Endothelial cell (in vitro differentiated cells): ENCODE results near the gene GPR158. TPM values are rescaled to one million over a fixed set of nuclear protein-coding genes. Genes with fewer than 3 reads are reported as not detected.

Source experiments
- DNase-seq: peaks from one replicate; pipeline ENCODE4 v3.0.0; 2021; ENCODE audit warnings: low spot score
- H3K27ac Mint-ChIP-seq: one replicate; pipeline ENCODE4 v1.8.0; 2021; ENCODE audit warnings: mixed read lengths, inconsistent platforms; ENCODE audit not compliant: unreplicated experiment
- H3K27me3 Mint-ChIP-seq: one replicate; pipeline ENCODE4 v1.8.0; 2021; ENCODE audit warnings: mild to moderate bottlenecking, moderate library complexity, mixed read lengths, inconsistent platforms; ENCODE audit not compliant: unreplicated experiment
- H3K36me3 Mint-ChIP-seq: one replicate; pipeline ENCODE4 v1.8.0; 2021; ENCODE audit warnings: mild to moderate bottlenecking, low read depth, mixed read lengths, inconsistent platforms; ENCODE audit not compliant: unreplicated experiment
- H3K4me1 Mint-ChIP-seq: one replicate; pipeline ENCODE4 v1.8.0; 2021; ENCODE audit warnings: mild to moderate bottlenecking, mixed read lengths, inconsistent platforms; ENCODE audit not compliant: unreplicated experiment
- H3K4me3 Mint-ChIP-seq: one replicate; pipeline ENCODE4 v1.8.0; 2021; ENCODE audit warnings: mild to moderate bottlenecking, mixed read lengths, inconsistent platforms; ENCODE audit not compliant: unreplicated experiment
- H3K9me3 Mint-ChIP-seq: one replicate; pipeline ENCODE4 v1.8.0; 2021; ENCODE audit warnings: mixed read lengths, inconsistent platforms; ENCODE audit not compliant: unreplicated experiment
- CTCF ChIP-seq: fragments of 200-600 bp; sonication (generic); IDR thresholded peaks from one replicate; pipeline ENCODE4 v1.5.0; 2021; ENCODE audit warnings: antibody characterized with exemption; ENCODE audit not compliant: unreplicated experiment
- long read RNA-seq: library from polyadenylated mRNA; unstranded; transcript quantifications from one replicate; pipeline ENCODE4 v2.0.0, GENCODE V29; 2020; ENCODE audit not compliant: unreplicated experiment
- total RNA-seq: library from RNA; stranded (reverse); fragmentation: NEBNext Ultra II Directional; extraction: Animal tissue kit (Norgen Biotek cat#: 25700); gene quantifications from one replicate; pipeline ENCODE4 v1.2.1, GENCODE V29; 2021; ENCODE audit not compliant: unreplicated experiment

The GPR158 gene
- total RNA-seq = 0.13 TPM
- long read RNA-seq = 0 reads

GRCh38 chr10:25174461-25175230 lies at the start of gene GPR158:
TSS of gene GPR158 (plus strand) at chr10:25175001. CDS start at chr10:25175421, 420 bp downstream.
- H3K4me3 Mint-ChIP-seq = peak within 1 kb of the TSS; percentile 89
- H3K27me3 Mint-ChIP-seq = peaks cover 12% of the 10 kb centered on the region
- peak; percentile 90 for DNase-seq
- H3K9me3 Mint-ChIP-seq = no peaks in the 10 kb centered on the region
- no peak within 1 kb of the TSS for H3K27ac Mint-ChIP-seq
- no peaks in the 10 kb centered on the region for H3K36me3 Mint-ChIP-seq
- peaks cover 13% of the 10 kb centered on the region for H3K4me1 Mint-ChIP-seq
- TF ChIP-seq CTCF = no peak

GRCh38 chr10:25125201-25125611 lies 49.6 kb upstream of the GPR158 start:
- no peaks in the 10 kb centered on the region for H3K9me3 Mint-ChIP-seq
- no peaks in the 10 kb centered on the region for H3K4me1 Mint-ChIP-seq
- H3K4me3 Mint-ChIP-seq = no peak overlapping the region
- no peaks in the 10 kb centered on the region for H3K36me3 Mint-ChIP-seq
- no peak overlapping the region for H3K27ac Mint-ChIP-seq
- no peak for DNase-seq
- TF ChIP-seq CTCF = no peak
- peaks cover 2% of the 10 kb centered on the region for H3K27me3 Mint-ChIP-seq

- TF ChIP-seq CTCF = no peak
- no peaks in the 10 kb centered on the region for H3K9me3 Mint-ChIP-seq
- H3K27ac Mint-ChIP-seq = no peak overlapping the region
- H3K4me1 Mint-ChIP-seq = no peaks in the 10 kb centered on the region
- H3K27me3 Mint-ChIP-seq = peaks cover 4% of the 10 kb centered on the region
- no peak overlapping the region for H3K4me3 Mint-ChIP-seq
- DNase-seq = no peak
- H3K36me3 Mint-ChIP-seq = peaks cover 3% of the 10 kb centered on the region
These were observed 45.2 kb upstream of the GPR158 start for GRCh38 chr10:25129592-25129991.

- no peak overlapping the region for H3K27ac Mint-ChIP-seq
- H3K36me3 Mint-ChIP-seq = peaks cover 3% of the 10 kb centered on the region
- no peak overlapping the region for H3K4me3 Mint-ChIP-seq
- no peaks in the 10 kb centered on the region for H3K9me3 Mint-ChIP-seq
- no peak for TF ChIP-seq CTCF
- no peaks in the 10 kb centered on the region for H3K4me1 Mint-ChIP-seq
- DNase-seq = no peak
- H3K27me3 Mint-ChIP-seq = peaks cover 4% of the 10 kb centered on the region
These were observed 43.9 kb upstream of the GPR158 start for GRCh38 chr10:25130906-25131305.

- no peaks in the 10 kb centered on the region for H3K4me1 Mint-ChIP-seq
- no peak for TF ChIP-seq CTCF
- no peaks in the 10 kb centered on the region for H3K27me3 Mint-ChIP-seq
- H3K36me3 Mint-ChIP-seq = no peaks in the 10 kb centered on the region
- H3K9me3 Mint-ChIP-seq = no peaks in the 10 kb centered on the region
- no peak for DNase-seq
- H3K27ac Mint-ChIP-seq = no peak overlapping the region
- H3K4me3 Mint-ChIP-seq = no peak overlapping the region
These were observed 32.5 kb upstream of the GPR158 start for GRCh38 chr10:25142116-25142864.
